Gastroesophageal sphincter (tissue), 4 donors: ENCODE measurements around the gene INPP5D. TPM values are rescaled to one million over a fixed set of nuclear protein-coding genes. Genes with fewer than 3 reads are reported as not detected.

Experiments
- ATAC-seq: fragments of 150-250 bp; one replicate; pipeline ENCODE4 v1.9.1; 2016; ENCODE audit warnings: mild to moderate bottlenecking, moderate library complexity
- H3K27ac ChIP-seq, 4 donors: fragments of 200-600 bp; sonication (generic) in 3 of 4; 1 replicate in 3 of 4; 2 replicates in 1 of 4; pipeline ENCODE4 v1.5.1; 2016 to 2019
- H3K27me3 ChIP-seq: fragments of 200-600 bp; sonication (generic); one replicate; pipeline ENCODE4 v1.5.1; 2019
- H3K36me3 ChIP-seq, 2 donors: fragments of 200-600 bp; sonication (generic); one replicate each; pipeline ENCODE4 v1.5.1; 2019; ENCODE audit warnings: control low read depth in 1 of 2
- H3K4me1 ChIP-seq, 3 donors: fragments of 200-600 bp; sonication (generic); 1 replicate in 2 of 3; 2 replicates in 1 of 3; pipeline ENCODE4 v1.5.1; 2016 to 2019; ENCODE audit warnings: control low read depth in 2 of 3
- H3K4me3 ChIP-seq, 2 donors: fragments of 200-600 bp; sonication (generic); one replicate each; pipeline ENCODE4 v1.5.1; 2019; ENCODE audit warnings: mild to moderate bottlenecking in 1 of 2, moderate library complexity in 1 of 2
- H3K9me3 ChIP-seq, 3 donors: fragments of 200-600 bp; sonication (generic); one replicate each; pipeline ENCODE4 v1.5.1; 2017 to 2019; ENCODE audit warnings: control low read depth in 2 of 3
- EP300 ChIP-seq: sonication (generic); formaldehyde crosslinking; IDR thresholded peaks from one replicate; pipeline ENCODE4 v1.6.1; 2017; ENCODE audit warnings: antibody characterized with exemption, mild to moderate bottlenecking
- POLR2A ChIP-seq, 2 donors: fragments of 450-650 bp; IDR thresholded peaks; one replicate each; pipeline ENCODE4 v1.6.1; 2017; ENCODE audit warnings: antibody characterized with exemption in 2 of 2, mild to moderate bottlenecking in 2 of 2, moderate library complexity in 1 of 2
- POLR2AphosphoS5 ChIP-seq: sonication (generic); formaldehyde crosslinking; IDR thresholded peaks from one replicate; pipeline ENCODE4 v1.6.1; 2017; ENCODE audit warnings: antibody characterized with exemption
- WGBS, 2 donors: methylation state at CpG; one replicate each; pipeline ENCODE4 v1.1.5; 2018; ENCODE audit warnings: low coverage in 1 of 2; 5-methylcytosine and 5-hydroxymethylcytosine counted together
- total RNA-seq, 4 donors: library from RNA; depleted of rRNA; stranded (reverse); fragments of >200 nt; gene quantifications; one replicate each; pipeline ENCODE4 v1.1.0, GENCODE V29; 2016
- TF ChIP-seq, protein P1 (sequence below), 4 experiments: fragments of 200-600 bp in 2 of 4; fragments of 450-650 bp in 2 of 4; sonication (generic) in 1 of 4; IDR thresholded peaks; one replicate each; pipeline ENCODE4 v1.5.1; 2017 to 2019; ENCODE audit warnings: antibody characterized with exemption in 4 of 4, mild to moderate bottlenecking in 2 of 4, moderate library complexity in 2 of 4

The INPP5D gene
- total RNA-seq, 4 donors from 2014 or later, result 6.5 to 12.4 (median 9.3) TPM

DNA sequence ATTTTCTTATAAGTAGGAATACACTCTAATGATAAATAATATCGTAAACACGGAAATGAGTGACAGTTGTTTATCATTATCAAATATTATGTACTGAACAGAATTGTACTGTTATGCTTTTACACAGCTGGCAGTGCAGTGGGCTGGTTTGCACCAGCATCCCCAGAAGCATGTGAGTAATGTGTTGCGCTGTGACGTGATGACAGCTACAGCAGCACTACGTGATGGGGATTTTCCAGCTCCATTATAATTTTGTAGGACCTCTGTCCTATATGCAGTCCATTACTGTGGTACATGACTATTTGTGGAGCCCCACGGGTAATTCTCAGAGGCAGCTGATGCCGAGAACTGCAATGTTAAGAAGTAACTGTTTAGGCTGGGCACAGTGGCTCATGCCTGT is 114.0 kb downstream of the INPP5D start:
- Histone ChIP-seq H3K27me3 (no peaks in the 10 kb centered on the region), H3K36me3 (peaks cover 0 to 21% of the 10 kb centered on the region in 2 donors), H3K4me3 (no peak overlapping the region), H3K4me1 (no peaks in the 10 kb centered on the region), H3K27ac (no peak overlapping the region), H3K9me3 (no peaks in the 10 kb centered on the region)
- 43 to 64% methylated on average over 4 to 6 of the region's 7 CpGs for WGBS, 2 donors
- ATAC-seq, result no peak
- TF ChIP-seq POLR2A (IDR thresholded peaks at IDR 0.05) (no peak), POLR2AphosphoS5 (no peak), EP300 (no peak)
- TF ChIP-seq, protein P1, sequence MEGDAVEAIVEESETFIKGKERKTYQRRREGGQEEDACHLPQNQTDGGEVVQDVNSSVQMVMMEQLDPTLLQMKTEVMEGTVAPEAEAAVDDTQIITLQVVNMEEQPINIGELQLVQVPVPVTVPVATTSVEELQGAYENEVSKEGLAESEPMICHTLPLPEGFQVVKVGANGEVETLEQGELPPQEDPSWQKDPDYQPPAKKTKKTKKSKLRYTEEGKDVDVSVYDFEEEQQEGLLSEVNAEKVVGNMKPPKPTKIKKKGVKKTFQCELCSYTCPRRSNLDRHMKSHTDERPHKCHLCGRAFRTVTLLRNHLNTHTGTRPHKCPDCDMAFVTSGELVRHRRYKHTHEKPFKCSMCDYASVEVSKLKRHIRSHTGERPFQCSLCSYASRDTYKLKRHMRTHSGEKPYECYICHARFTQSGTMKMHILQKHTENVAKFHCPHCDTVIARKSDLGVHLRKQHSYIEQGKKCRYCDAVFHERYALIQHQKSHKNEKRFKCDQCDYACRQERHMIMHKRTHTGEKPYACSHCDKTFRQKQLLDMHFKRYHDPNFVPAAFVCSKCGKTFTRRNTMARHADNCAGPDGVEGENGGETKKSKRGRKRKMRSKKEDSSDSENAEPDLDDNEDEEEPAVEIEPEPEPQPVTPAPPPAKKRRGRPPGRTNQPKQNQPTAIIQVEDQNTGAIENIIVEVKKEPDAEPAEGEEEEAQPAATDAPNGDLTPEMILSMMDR (IDR thresholded peaks at IDR 0.05), result no peak

DNA sequence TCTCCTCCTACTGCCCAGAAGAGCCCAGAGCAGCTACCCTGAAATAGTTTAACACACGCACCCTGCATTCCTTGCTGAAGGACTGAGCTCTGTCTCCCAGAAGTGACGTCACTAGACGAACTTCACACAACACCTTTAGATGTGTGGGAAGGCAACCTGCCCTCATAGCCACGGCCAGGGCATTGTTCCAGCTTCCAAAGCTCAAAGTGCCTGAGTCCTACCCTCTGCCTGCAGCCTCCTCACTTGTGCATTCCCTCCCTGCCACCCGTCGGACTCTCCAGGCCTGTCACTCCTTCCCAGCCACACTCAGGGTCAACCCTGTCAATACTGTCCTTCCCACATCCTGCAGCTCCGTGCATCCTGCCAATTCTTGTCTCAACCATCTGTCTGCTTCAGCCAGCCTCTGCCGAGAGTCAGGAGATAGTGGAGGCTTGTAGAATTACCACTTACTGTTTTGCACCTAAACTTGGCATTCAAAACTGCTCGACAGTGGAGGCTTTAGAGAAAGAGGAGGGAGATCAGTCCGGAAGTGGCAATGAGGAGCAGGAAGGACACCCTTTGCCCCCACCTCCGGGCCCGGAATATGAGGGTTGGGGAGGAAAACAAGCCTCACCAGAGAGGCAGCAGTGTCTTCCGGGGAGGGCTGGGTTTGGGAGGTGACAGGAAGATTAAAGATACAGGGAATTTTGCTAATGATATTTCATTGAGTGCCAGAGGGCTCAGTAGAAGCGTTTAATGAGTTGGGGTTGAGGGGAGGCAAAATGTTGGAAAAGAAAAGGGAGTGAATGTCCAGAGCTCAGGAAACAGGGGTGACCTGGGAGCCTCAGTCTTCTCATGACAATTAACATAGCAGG is 119.1 kb downstream of the INPP5D start:
- no peak for ATAC-seq
- no peaks in the 10 kb centered on the region for H3K4me1 ChIP-seq
- WGBS, 2 donors, result 60 to 73% methylated on average over 3 to 8 of the region's 14 CpGs
- H3K4me3 ChIP-seq, result no peak overlapping the region
- no peaks in the 10 kb centered on the region for H3K27me3 ChIP-seq
- peaks cover 0 to 9% of the 10 kb centered on the region in 2 donors for H3K36me3 ChIP-seq
- TF ChIP-seq EP300 (no peak), POLR2A (IDR thresholded peaks at IDR 0.05) (no peak), POLR2AphosphoS5 (no peak)
- TF ChIP-seq, protein P1 (IDR thresholded peaks at IDR 0.05), result no peak
- H3K27ac ChIP-seq, result no peak overlapping the region
- H3K9me3 ChIP-seq, result peaks cover 0 to 12% (median 0%) of the 10 kb centered on the region in 3 donors

DNA sequence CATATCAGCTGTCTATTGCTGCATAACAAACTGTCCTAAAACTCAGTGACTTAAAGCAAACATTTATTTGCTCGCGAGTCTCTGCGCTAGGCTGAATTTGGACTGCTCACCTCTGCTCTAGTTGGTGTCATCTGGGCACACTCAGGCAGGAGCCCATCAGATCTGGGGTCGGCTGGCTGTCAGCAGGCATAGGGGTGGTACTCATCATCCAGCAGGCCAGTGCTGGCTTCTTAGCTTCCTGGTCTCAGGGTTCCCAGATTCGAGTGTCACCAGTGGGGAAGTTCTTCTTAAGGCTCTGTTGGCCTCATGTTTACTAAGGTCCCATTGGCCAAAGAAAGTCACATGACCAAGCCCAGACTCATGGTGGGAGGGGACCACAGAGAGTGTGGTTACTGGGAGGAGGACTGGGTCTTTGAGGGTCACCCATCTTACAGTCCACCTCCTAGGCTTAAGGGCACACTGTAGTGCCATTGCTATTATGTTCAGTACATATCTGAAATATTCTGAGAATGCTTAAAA is 119.8 kb downstream of the INPP5D start:
- H3K9me3 ChIP-seq, result peaks cover 0 to 12% (median 0%) of the 10 kb centered on the region in 3 donors
- no peak for ATAC-seq
- H3K27me3 ChIP-seq, result no peaks in the 10 kb centered on the region
- H3K27ac ChIP-seq, result no peak overlapping the region
- H3K4me1 ChIP-seq, result no peaks in the 10 kb centered on the region
- H3K4me3 ChIP-seq, result no peak overlapping the region
- TF ChIP-seq, protein P1 (IDR thresholded peaks at IDR 0.05), result no peak
- TF ChIP-seq POLR2A (IDR thresholded peaks at IDR 0.05), result no peak
- no peak for TF ChIP-seq POLR2AphosphoS5
- no peak for TF ChIP-seq EP300
- H3K36me3 ChIP-seq, result peaks cover 0 to 14% of the 10 kb centered on the region in 2 donors
- WGBS, 2 donors, result 93 to 100% methylated on average over 1 to 3 of the region's 5 CpGs

DNA sequence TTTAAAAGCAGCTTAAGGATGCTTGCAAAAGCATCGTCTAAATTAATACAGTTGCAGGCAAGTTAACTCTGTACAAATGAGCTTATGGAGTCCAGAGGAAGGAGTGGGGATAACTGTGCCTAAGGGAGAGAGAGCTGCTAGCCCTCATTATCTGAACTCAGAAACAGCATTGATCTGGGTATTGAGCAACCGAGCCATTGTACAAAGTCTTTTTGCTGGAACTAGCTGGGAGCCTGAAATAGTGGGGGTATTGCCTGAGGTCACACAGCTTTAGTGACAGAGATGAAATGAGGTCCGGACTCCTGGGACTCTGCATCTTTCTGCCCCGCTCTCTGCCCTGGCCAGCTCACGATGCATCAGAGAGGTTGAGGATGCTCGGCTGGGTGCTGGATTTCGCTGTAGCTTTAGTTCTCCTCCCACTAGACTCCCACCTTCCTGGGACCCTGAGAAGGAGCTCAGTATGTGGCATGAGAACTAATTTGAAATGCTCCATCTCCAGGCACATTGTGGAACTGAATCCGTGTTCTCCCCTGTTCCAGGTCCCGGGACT is 123.8 kb downstream of the INPP5D start:
- Histone ChIP-seq H3K27ac (no peak overlapping the region), H3K4me1 (peaks cover 0 to 7% (median 0%) of the 10 kb centered on the region in 3 donors), H3K9me3 (peaks cover 0 to 12% (median 0%) of the 10 kb centered on the region in 3 donors), H3K36me3 (peaks cover 0 to 17% of the 10 kb centered on the region in 2 donors), H3K27me3 (no peaks in the 10 kb centered on the region), H3K4me3 (no peak overlapping the region)
- TF ChIP-seq, protein P1 (IDR thresholded peaks at IDR 0.05), result no peak
- TF ChIP-seq POLR2AphosphoS5, result no peak
- no peak for TF ChIP-seq EP300
- TF ChIP-seq POLR2A (IDR thresholded peaks at IDR 0.05), result no peak
- 79 to 82% methylated on average over 5 to 7 of the region's 9 CpGs for WGBS, 2 donors
- no peak for ATAC-seq
